Gastroesophageal sphincter (tissue), 4 donors: ENCODE results near the gene ANKRD31. TPM values are rescaled to one million over a fixed set of nuclear protein-coding genes. Genes with fewer than 3 reads are reported as not detected.
A peak's percentile ranks its signal among the peaks of the same experiment; 100 is the strongest.

Experiments used
- ATAC-seq: fragments of 150-250 bp; one replicate; pipeline ENCODE4 v1.9.1; 2016; ENCODE audit warnings: mild to moderate bottlenecking, moderate library complexity
- H3K27ac ChIP-seq, 4 donors: fragments of 200-600 bp; sonication (generic) in 3 of 4; 1 replicate in 3 of 4; 2 replicates in 1 of 4; pipeline ENCODE4 v1.5.1; 2016 to 2019
- H3K27me3 ChIP-seq: fragments of 200-600 bp; sonication (generic); one replicate; pipeline ENCODE4 v1.5.1; 2019
- H3K36me3 ChIP-seq, 2 donors: fragments of 200-600 bp; sonication (generic); one replicate each; pipeline ENCODE4 v1.5.1; 2019; ENCODE audit warnings: control low read depth in 1 of 2
- H3K4me1 ChIP-seq, 3 donors: fragments of 200-600 bp; sonication (generic); 1 replicate in 2 of 3; 2 replicates in 1 of 3; pipeline ENCODE4 v1.5.1; 2016 to 2019; ENCODE audit warnings: control low read depth in 2 of 3
- H3K4me3 ChIP-seq, 2 donors: fragments of 200-600 bp; sonication (generic); one replicate each; pipeline ENCODE4 v1.5.1; 2019; ENCODE audit warnings: mild to moderate bottlenecking in 1 of 2, moderate library complexity in 1 of 2
- H3K9me3 ChIP-seq, 3 donors: fragments of 200-600 bp; sonication (generic); one replicate each; pipeline ENCODE4 v1.5.1; 2017 to 2019; ENCODE audit warnings: control low read depth in 2 of 3
- EP300 ChIP-seq: sonication (generic); formaldehyde crosslinking; IDR thresholded peaks from one replicate; pipeline ENCODE4 v1.6.1; 2017; ENCODE audit warnings: antibody characterized with exemption, mild to moderate bottlenecking
- POLR2A ChIP-seq, 2 donors: fragments of 450-650 bp; IDR thresholded peaks; one replicate each; pipeline ENCODE4 v1.6.1; 2017; ENCODE audit warnings: antibody characterized with exemption in 2 of 2, mild to moderate bottlenecking in 2 of 2, moderate library complexity in 1 of 2
- POLR2AphosphoS5 ChIP-seq: sonication (generic); formaldehyde crosslinking; IDR thresholded peaks from one replicate; pipeline ENCODE4 v1.6.1; 2017; ENCODE audit warnings: antibody characterized with exemption
- whole genome bisulfite sequencing, 2 donors: methylation state at CpG; one replicate each; pipeline ENCODE4 v1.1.5; 2018; ENCODE audit warnings: low coverage in 1 of 2; 5-methylcytosine and 5-hydroxymethylcytosine counted together
- total RNA-seq, 4 donors: library from RNA; depleted of rRNA; stranded (reverse); fragments of >200 nt; gene quantifications; one replicate each; pipeline ENCODE4 v1.1.0, GENCODE V29; 2016
- TF ChIP-seq, protein P1 (sequence below), 4 experiments: fragments of 200-600 bp in 2 of 4; fragments of 450-650 bp in 2 of 4; sonication (generic) in 1 of 4; IDR thresholded peaks; one replicate each; pipeline ENCODE4 v1.5.1; 2017 to 2019; ENCODE audit warnings: antibody characterized with exemption in 4 of 4, mild to moderate bottlenecking in 2 of 4, moderate library complexity in 2 of 4

ANKRD31 gene
- total RNA-seq, 4 donors from 2014 or later, result 0.16 to 0.27 (median 0.23) TPM; not detected in 1

DNA sequence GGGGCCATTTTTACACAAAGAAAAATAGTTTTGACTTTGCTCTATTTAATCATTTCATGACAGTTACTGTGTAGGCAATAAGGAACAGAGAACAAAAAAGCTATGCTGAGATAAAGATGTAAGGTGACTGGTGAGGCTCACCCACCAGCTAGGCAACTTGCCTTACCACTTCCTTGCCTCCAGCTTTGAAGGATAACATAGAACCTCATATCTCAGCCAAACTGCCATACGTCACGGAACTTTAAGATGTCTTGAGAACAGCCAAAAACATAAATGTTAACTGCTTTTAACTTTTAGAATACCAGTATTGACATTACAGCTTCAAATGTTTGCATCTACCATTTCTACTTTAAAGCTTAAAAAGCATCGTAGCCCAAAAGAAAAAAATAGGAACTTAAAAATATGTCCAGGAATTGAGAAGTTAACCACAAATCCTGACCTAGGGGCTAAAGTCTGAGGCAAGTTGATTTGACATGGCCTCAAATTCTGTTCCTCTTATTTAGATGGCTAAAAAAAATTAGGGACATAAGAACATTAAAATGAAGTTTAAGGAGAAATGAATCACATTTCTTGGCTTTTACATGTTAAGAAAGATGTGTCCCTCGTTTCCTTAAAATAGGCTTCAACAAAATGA, 176.6 kb downstream of the ANKRD31 start:
- no peak for ATAC-seq
- Histone ChIP-seq H3K27me3 (no peaks in the 10 kb centered on the region), H3K36me3 (no peaks in the 10 kb centered on the region), H3K4me1 (peaks cover 0 to 15% (median 0%) of the 10 kb centered on the region in 3 donors), H3K9me3 (no peaks in the 10 kb centered on the region), H3K4me3 (no peak overlapping the region), H3K27ac (no peak overlapping the region)
- WGBS, 2 donors, result 60 to 63% methylated on average over 3 to 4 of the region's 4 CpGs
- no peak for TF ChIP-seq EP300
- no peak for TF ChIP-seq POLR2AphosphoS5
- TF ChIP-seq, protein P1, sequence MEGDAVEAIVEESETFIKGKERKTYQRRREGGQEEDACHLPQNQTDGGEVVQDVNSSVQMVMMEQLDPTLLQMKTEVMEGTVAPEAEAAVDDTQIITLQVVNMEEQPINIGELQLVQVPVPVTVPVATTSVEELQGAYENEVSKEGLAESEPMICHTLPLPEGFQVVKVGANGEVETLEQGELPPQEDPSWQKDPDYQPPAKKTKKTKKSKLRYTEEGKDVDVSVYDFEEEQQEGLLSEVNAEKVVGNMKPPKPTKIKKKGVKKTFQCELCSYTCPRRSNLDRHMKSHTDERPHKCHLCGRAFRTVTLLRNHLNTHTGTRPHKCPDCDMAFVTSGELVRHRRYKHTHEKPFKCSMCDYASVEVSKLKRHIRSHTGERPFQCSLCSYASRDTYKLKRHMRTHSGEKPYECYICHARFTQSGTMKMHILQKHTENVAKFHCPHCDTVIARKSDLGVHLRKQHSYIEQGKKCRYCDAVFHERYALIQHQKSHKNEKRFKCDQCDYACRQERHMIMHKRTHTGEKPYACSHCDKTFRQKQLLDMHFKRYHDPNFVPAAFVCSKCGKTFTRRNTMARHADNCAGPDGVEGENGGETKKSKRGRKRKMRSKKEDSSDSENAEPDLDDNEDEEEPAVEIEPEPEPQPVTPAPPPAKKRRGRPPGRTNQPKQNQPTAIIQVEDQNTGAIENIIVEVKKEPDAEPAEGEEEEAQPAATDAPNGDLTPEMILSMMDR (IDR thresholded peaks at IDR 0.05), result no peak
- no peak for TF ChIP-seq POLR2A (IDR thresholded peaks at IDR 0.05)

DNA sequence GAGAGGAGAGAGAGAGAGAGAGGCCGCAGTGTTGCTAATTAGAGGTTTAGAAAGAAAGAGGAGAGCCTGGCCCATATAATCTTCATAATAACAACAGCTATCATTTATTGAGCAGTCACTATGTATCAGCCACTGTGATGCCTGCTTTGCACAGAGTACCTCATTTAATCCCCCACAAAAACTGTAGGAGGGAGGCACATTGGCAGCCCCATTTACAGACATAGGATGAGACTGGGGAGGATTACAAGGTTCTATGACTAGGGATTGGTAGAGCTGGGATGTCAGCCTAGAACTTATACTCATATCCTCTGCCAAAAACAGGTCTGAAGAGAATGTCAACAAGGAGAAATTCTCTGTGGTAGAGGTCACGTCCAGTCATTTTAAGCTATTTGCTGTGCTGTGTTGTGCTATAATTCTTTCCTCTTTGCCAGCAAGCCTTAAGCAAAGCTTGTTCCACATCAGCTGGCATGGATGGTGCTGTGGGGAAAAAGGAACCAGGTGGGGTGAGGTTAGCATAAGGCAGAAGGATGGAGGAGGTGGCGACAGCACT, 177.6 kb downstream of the ANKRD31 start:
- TF ChIP-seq, protein P1 (IDR thresholded peaks at IDR 0.05), result no peak
- no peak for TF ChIP-seq POLR2A (IDR thresholded peaks at IDR 0.05)
- no peak for TF ChIP-seq EP300
- Histone ChIP-seq H3K4me1 (peaks cover 0 to 23% (median 6%) of the 10 kb centered on the region in 3 donors), H3K36me3 (no peaks in the 10 kb centered on the region), H3K4me3 (no peak overlapping the region), H3K9me3 (no peaks in the 10 kb centered on the region), H3K27ac (no peak overlapping the region), H3K27me3 (no peaks in the 10 kb centered on the region)
- WGBS, 2 donors, result 79 to 100% methylated on average over 1 to 3 of the region's 3 CpGs
- no peak for ATAC-seq

DNA sequence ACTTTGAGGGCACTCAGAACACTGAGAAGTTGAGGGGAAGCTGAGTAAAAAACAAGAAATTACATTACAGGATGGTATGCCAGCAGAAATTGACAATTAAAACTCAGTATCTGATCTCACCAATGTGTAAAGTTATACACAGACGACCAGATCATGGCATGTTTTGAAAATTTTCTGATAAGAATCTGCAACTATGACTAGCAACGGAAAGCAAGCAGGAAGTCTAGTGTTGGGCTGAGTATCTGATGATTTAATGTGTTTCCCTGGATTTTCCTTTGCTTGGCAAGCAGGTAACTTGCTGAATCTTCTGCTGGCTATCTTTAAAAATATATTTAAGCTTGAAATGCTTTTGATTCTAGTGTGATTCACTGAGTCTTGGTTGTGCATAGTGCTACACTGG, 179.1 kb downstream of the ANKRD31 start:
- H3K9me3 ChIP-seq, result no peaks in the 10 kb centered on the region
- WGBS, 2 donors, result 50 to 79% methylated on average over 2 of the region's 2 CpGs
- no peaks in the 10 kb centered on the region for H3K27me3 ChIP-seq
- no peak overlapping the region for H3K27ac ChIP-seq
- no peak overlapping the region for H3K4me3 ChIP-seq
- H3K4me1 ChIP-seq, result peaks cover 0 to 23% (median 6%) of the 10 kb centered on the region in 3 donors
- ATAC-seq, result no peak
- H3K36me3 ChIP-seq, result no peaks in the 10 kb centered on the region
- TF ChIP-seq POLR2A (IDR thresholded peaks at IDR 0.05) (no peak), EP300 (no peak), POLR2AphosphoS5 (no peak)
- TF ChIP-seq, protein P1 (IDR thresholded peaks at IDR 0.05), result no peak

DNA sequence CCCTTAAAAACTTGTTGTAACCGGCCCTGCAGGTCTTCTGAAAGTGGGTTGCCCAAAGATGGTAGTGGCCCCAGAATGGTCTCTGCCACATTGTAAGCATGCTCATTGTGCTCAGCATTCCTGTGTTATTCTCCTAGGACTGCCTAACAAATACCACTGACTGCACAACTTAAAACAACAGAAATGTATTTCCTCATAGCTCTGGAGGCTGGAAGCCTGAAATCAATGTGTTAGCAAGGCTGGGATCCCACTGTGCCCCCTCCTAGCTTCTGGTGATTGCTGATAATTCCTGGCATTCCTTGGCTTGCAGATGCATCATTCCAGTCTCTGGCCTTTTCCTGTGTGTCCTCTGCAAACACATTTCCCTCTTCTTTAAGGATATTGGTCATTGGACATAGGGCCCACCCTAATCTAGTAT, 180.9 kb downstream of the ANKRD31 start:
- ATAC-seq, result no peak
- TF ChIP-seq POLR2AphosphoS5, result no peak
- TF ChIP-seq EP300, result no peak
- TF ChIP-seq, protein P1 (IDR thresholded peaks at IDR 0.05), result no peak
- TF ChIP-seq POLR2A (IDR thresholded peaks at IDR 0.05), result no peak
- Histone ChIP-seq H3K9me3 (no peaks in the 10 kb centered on the region), H3K4me1 (peaks cover 0 to 37% (median 11%) of the 10 kb centered on the region in 3 donors), H3K36me3 (no peaks in the 10 kb centered on the region), H3K27ac (peak overlapping the region in 2 of 4 donors; percentile 59 to 96), H3K27me3 (no peaks in the 10 kb centered on the region), H3K4me3 (no peak overlapping the region)
- 17% methylated on average over 1 of the region's 1 CpG; no CpG with 5 or more reads in 1 of the 2 donors for WGBS, 2 donors
